K562 treated with DMSO at 1 percent for 48 hours (cell line): ENCODE data around the gene LBHD1. TPM values are rescaled to one million over a fixed set of nuclear protein-coding genes. Genes with fewer than 3 reads are reported as not detected.

Source experiments
- total RNA-seq: library from RNA; unstranded; fragments of 300-600 nt; gene quantifications from 2 replicates; pipeline ENCODE4 v1.2.3, GENCODE V29; 2022; ENCODE audit warnings: low replicate concordance; ENCODE audit errors: extremely low read depth

LBHD1 gene
- total RNA-seq = not detected in 2 replicates

DNA sequence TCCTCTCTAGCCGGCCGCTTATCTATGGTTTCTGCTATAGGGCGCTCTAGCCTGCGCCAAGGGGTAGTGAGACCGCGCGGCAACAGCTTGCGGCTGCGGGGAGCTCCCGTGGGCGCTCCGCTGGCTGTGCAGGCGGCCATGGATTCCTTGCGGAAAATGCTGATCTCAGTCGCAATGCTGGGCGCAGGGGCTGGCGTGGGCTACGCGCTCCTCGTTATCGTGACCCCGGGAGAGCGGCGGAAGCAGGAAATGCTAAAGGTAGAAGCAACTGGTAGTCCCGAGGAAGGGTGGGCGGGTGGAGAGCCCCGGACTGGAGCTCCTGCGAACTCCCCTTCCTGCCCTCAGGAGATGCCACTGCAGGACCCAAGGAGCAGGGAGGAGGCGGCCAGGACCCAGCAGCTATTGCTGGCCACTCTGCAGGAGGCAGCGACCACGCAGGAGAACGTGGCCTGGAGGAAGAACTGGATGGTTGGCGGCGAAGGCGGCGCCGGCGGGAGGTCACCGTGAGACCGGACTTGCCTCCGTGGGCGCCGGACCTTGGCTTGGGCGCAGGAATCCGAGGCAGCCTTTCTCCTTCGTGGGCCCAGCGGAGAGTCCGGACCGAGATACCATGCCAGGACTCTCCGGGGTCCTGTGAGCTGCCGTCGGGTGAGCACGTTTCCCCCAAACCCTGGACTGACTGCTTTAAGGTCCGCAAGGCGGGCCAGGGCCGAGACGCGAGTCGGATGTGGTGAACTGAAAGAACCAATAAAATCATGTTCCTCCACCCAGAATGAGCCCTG lies at the start of gene LBHD1, which contains the start of gene UQCC3:
TSS of gene LBHD1 (minus strand) at position 660 of the 782 bp plus-strand sequence. CDS start 2,236 bp downstream, outside the sequence.
TSS of gene UQCC3 (plus strand) at position 66 of the 782 bp plus-strand sequence. CDS start at position 139, 73 bp downstream.

DNA sequence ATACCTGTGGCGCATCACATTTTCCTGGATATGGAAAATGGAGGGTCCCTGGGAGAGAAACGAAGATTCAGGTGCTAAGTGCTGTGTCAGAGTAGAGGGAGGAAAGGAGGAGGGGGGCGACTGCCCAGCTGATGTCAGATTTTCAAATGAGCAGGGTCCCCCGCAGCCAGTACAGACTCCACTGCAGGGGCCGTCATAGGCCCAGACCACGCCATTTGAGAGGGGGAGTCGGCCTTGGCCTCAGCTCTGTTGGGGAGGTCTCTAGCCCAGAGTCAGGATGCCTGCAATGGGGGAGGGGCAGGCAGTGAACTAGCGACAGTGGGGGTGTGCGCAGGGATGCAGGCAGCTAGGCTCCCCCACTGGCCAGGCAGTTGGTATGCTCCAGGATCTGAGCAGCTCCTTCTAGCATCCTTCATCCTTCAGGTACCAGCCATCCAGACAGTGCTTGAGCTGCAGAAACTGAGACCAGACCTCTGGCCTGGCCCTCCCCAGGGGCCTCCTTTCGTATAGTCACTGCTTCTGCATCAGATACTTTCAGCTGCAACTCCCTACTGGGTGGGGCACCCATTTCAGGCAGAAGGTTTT lies 35.3 kb upstream of the LBHD1 start, which contains the start of the genes BSCL2 and GNG3:
TSS of gene BSCL2 (minus strand) at position 148 of the 585 bp plus-strand sequence. CDS start 229 bp downstream, outside the sequence.
TSS of gene GNG3 (plus strand) at position 400 of the 585 bp plus-strand sequence. CDS start 620 bp downstream, outside the sequence.

DNA sequence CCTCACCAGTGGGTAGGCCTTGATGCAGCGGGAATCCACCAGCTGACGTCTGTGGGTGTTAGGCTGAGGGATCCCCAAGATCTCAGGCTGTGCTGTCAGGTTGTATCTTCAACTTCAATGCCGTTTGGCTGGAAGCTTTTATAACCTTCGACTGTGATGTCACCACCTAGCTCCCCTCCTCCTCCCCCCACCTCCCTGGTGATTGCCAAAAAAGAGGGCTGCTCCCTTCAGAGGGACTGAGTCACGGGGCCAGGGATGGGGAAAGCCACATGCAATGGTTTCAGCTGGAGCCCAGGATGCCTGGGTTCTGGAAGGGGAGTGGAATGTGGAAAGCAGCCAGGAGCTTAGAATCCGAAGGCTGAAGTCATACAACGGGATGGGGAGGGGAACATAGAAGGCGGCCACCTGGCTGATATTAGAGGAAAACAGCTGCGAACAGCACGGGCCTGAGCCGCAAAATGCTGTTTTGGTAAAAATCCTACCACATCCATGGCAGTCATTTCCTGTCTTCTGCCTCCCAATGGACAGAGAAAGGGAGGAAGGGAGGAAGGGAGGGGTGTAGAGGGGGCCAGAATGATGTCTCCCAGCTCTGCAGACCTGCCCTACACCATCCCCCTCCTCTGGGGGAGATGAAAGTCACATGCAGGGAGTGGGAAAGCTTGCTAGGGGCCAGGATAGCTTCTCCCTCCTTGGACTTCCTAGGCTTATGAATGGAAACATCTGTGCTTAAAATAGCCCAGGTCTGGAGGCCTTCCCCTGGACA lies 17.5 kb upstream of the LBHD1 start, which contains the start of gene LRRN4CL:
TSS of gene LRRN4CL (minus strand) at position 110 of the 763 bp plus-strand sequence. CDS start 1,022 bp downstream, outside the sequence.

DNA sequence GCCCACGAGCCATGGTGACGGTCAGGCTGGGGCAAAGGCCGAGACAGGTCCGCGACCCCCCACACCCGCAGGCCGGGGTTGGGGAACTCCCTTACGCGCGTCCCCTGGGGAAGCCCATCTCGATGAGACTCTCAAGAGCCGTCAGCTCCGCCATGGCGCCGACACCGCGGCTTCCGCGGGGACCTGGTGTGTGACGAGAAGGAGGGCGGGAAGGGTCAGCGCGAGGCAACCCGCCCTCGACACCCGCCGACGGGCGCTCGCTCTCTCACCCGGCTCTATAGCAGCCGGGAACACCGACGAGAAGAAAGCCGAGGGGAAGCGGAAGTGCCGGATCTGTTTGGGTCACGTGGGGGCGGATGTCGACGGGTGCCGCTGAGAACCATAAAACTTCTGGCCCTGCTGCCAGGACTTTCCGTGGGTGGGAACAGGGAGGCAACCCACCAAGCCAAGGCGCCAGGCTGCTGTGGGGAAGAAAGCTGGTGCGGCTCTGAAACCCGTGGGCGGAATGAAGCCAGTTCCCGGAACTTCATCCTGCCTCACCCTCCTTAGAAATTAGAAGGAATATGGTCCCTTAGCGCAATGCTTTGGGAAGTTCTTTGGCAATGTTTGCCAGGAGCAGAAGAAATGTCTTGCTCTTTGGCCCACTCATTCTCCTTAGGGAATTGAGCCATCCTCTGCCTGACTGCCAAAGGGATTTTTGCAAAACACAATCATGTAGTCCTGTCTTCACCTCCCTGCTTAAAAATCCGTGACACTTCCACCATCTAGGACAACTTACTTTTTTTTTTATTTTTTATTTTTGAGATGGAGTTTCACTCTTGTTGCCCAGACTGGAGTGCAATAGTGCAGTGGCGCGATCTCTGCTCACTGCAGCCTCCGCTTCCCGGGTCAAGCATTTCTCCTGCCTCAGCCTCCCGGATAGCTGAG lies 7.0 kb upstream of the LBHD1 start, which contains the start of gene UBXN1:
TSS of gene UBXN1 (minus strand) at position 304 of the 927 bp plus-strand sequence. CDS start at position 154, 150 bp downstream.

DNA sequence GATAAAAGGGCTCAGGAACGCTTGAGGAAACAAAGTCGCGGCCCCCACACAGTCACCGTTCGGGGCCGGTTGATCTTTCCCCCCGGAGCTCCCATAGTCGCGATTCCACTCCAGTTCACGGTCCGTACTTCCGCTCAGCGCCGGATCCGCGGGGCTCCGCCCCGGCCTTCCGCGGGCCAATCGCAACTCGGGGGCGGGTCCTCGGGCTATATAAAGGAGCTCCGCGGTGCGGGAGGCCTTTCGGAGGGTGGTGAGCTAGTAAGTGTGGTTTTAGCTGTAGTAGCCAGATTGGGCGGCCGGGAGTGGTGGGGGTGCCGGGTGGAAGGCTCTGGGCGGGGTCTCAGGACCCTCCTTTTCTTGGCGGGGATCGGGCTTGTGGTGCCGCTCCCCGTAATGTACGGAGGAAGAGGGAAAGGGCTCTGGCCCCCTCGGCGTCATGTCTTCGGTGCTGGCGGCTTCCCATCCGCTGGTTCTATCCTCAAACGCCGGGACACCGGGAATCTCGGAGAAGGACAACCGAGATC lies 6.9 kb downstream of the LBHD1 start, which contains the start of the genes C11orf98 and CSKMT:
TSS of gene C11orf98 (minus strand) at position 136 of the 524 bp plus-strand sequence. CDS start at position 95, 41 bp downstream.
TSS of gene CSKMT (plus strand) at position 238 of the 524 bp plus-strand sequence. CDS start 568 bp downstream, outside the sequence.

DNA sequence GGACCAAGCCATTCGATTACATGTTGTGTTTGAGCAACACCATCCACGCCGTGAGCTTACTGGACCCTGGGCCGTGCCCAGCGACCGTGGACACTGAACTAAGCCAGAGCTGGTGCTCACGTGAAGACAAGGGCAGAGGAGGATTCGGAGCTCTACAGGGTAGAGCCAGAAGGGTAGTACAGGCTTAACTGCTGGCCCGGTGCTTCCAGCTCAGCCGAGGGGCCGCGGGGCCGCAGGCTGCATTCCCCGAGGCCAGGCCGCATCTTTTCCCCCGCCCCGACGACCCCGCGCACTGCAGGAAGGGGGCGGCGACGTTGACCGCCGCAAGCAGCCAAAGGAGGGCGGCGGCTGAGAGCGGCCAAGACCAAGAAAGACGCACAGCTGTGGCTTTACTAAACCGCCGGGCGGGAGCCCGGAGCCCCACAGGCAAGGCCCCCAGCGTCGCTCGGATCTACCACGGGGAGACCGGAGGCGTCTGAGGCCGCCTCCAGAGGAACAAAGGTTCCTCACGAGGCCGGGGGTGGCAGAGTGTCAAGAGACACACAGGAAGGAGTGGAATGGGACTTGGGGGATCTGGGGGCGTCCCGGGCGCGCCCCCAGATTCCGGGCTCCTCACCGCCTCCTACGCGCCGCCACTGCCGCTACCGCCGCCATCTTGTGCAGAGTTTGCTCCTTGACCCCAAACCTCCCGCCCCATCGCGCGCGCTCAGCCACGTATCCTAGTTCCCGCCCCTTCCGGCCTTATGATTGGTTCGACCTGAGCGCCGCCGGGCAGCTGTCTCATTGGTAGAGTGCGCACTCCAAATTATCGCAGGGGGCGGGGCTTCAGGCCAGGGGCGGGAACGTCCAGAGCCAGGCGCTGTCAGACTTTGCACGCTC lies 25.9 kb downstream of the LBHD1 start, which contains the start of gene GANAB:
TSS of gene GANAB (minus strand) at position 668 of the 879 bp plus-strand sequence. CDS start at position 654, 14 bp downstream.

DNA sequence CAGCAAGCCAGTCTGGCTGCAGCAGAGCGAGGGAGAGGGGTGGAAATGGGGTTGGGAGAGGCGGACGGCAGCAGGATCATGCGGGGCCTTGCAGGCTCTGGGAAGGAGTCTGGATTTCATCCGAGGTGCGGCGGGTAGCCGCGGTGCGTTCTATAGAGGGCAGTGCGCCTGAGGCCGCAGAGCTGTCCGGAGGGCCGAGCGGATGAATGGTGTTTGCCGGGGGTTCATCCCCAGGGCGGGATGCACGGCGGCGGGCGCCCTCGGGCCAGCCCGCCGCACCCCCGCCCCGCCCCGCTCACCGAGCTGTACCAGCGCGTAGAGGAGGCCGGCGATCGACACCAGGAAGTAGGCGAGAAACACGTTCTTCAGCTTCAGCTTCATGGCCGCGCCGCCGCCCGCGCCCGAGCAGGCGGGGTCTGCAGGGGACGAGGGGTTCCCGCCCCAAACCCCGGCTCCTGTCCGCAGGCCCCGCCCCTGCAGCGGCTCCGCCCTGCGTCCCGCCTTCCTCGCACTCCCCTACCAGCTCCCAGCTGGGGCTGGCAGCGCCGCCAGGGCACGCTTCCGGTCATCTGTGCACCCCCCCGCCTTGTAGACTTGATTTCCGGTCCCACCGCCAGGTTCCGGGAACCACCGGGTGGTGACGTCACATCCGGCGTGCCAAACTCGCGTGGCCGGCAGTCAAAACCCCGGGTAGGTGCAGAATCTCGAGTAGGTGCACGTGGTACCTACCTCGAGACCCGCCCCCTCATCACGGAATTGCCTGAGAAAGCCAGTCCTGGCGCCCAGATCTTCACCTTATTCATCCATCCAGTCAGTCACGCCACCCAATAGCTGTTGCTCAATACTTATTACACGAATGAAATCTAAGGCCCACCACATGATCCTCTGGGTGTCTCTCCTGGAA lies 50.2 kb downstream of the LBHD1 start, which contains the start of gene B3GAT3:
TSS of gene B3GAT3 (minus strand) at position 420 of the 904 bp plus-strand sequence. CDS start at position 381, 39 bp downstream.

Other genes starting within 250 kb of the LBHD1 start
- gene AHNAK, start 125.5 kb downstream of the LBHD1 start, total RNA-seq = not detected in 2 replicates
- 2,176 and 4,535 TPM in 2 replicates for gene EEF1G, start 98.4 kb downstream of the LBHD1 start, total RNA-seq
- not detected in 2 replicates for gene TUT1, start 80.7 kb downstream of the LBHD1 start, total RNA-seq
- not detected in 2 replicates for gene MTA2, start 70.4 kb downstream of the LBHD1 start, total RNA-seq
- not detected in 2 replicates for gene EML3, start 59.5 kb downstream of the LBHD1 start, total RNA-seq
- not detected in 2 replicates for gene ROM1, start 59.0 kb downstream of the LBHD1 start, total RNA-seq
- not detected in 2 replicates for gene B3GAT3, start 50.3 kb downstream of the LBHD1 start, total RNA-seq
- gene GANAB, start 25.7 kb downstream of the LBHD1 start, total RNA-seq = 252 TPM in 1 of 2 replicates, not detected in the other
- not detected in 2 replicates for gene INTS5, start 19.0 kb downstream of the LBHD1 start, total RNA-seq
- not detected in 2 replicates for gene C11orf98, start 7.1 kb downstream of the LBHD1 start, total RNA-seq
- not detected in 2 replicates for gene CSKMT, start 7.0 kb downstream of the LBHD1 start, total RNA-seq
- gene UQCC3, start 594 bp downstream of the LBHD1 start, total RNA-seq = not detected in 2 replicates
- 582 TPM in 1 of 2 replicates, not detected in the other for gene UBXN1, start 6.8 kb upstream of the LBHD1 start, total RNA-seq
- not detected in 2 replicates for gene LRRN4CL, start 17.3 kb upstream of the LBHD1 start, total RNA-seq
- gene BSCL2, start 35.2 kb upstream of the LBHD1 start, total RNA-seq = not detected in 2 replicates
- not detected in 2 replicates for gene GNG3, start 35.4 kb upstream of the LBHD1 start, total RNA-seq
- gene HNRNPUL2, start 55.2 kb upstream of the LBHD1 start, total RNA-seq = not detected in 2 replicates
- gene TTC9C, start 56.2 kb upstream of the LBHD1 start, total RNA-seq = not detected in 2 replicates
- not detected in 2 replicates for gene ZBTB3, start 81.9 kb upstream of the LBHD1 start, total RNA-seq
- gene POLR2G, start 89.3 kb upstream of the LBHD1 start, total RNA-seq = not detected in 2 replicates
- not detected in 2 replicates for gene TAF6L, start 99.1 kb upstream of the LBHD1 start, total RNA-seq
- gene TMEM179B, start 115.1 kb upstream of the LBHD1 start, total RNA-seq = not detected in 2 replicates
- gene TMEM223, start 119.7 kb upstream of the LBHD1 start, total RNA-seq = not detected in 2 replicates
- gene NXF1, start 133.2 kb upstream of the LBHD1 start, total RNA-seq = not detected in 2 replicates
- 493 TPM in 1 of 2 replicates, not detected in the other for gene STX5, start 159.8 kb upstream of the LBHD1 start, total RNA-seq
- not detected in 2 replicates for gene TEX54, start 160.6 kb upstream of the LBHD1 start, total RNA-seq
- not detected in 2 replicates for gene WDR74, start 167.3 kb upstream of the LBHD1 start, total RNA-seq
- 454 and 648 TPM in 2 replicates for gene SLC3A2, start 208.6 kb upstream of the LBHD1 start, total RNA-seq
- gene CHRM1, start 249.1 kb upstream of the LBHD1 start, total RNA-seq = not detected in 2 replicates